OCI-LY3 (cell line): Measurements from ENCODE around the gene FLII.

Experiments used
- H2AFZ ChIP-seq: fragments of 200-600, 300-600 bp; shearing (Covaris generic); 2 replicates; pipeline ENCODE4 v1.6.0; 2014; ENCODE audit warnings: antibody characterized with exemption, low read depth, low read length
- H3K27ac ChIP-seq: fragments of 200-600, 300-600 bp; sonication (generic); 2 replicates; pipeline ENCODE4 v1.5.1; 2014; ENCODE audit warnings: mild to moderate bottlenecking, low read length, moderate library complexity, mixed read lengths
- H3K27me3 ChIP-seq: fragments of 200-600, 300-600 bp; sonication (generic); 2 replicates; pipeline ENCODE4 v1.6.1; 2014; ENCODE audit warnings: low read depth, low read length, mixed read lengths
- H3K36me3 ChIP-seq: fragments of 200-600, 300-600 bp; sonication (generic); replicated peaks from 2 replicates; pipeline ENCODE3; 2014; ENCODE audit warnings: low read depth, low read length, mixed read lengths
- H3K4me1 ChIP-seq: fragments of 300-600, 200-600 bp; sonication (generic); 2 replicates; pipeline ENCODE4 v1.6.1; 2014; ENCODE audit warnings: low read length, mixed read lengths
- H3K4me2 ChIP-seq: fragments of 200-600, 300-600 bp; sonication (generic); 2 replicates; pipeline ENCODE4 v1.6.1; 2014; ENCODE audit warnings: low read length, mixed read lengths
- H3K4me3 ChIP-seq: fragments of 300-600, 200-600 bp; sonication (generic); 2 replicates; pipeline ENCODE4 v1.5.1; 2014; ENCODE audit warnings: antibody characterized with exemption, mild to moderate bottlenecking, low read length, moderate library complexity
- H3K79me2 ChIP-seq: fragments of 300-600, 200-600 bp; shearing (Covaris generic); 2 replicates; pipeline ENCODE4 v1.6.1; 2014; ENCODE audit warnings: mild to moderate bottlenecking, low read length, mixed read lengths
- H3K9ac ChIP-seq: fragments of 300-600, 200-600 bp; shearing (Covaris generic); 2 replicates; pipeline ENCODE4 v1.6.0; 2014; ENCODE audit warnings: mild to moderate bottlenecking, low read length, moderate library complexity
- H3K9me3 ChIP-seq: fragments of 200-600, 300-600 bp; shearing (Covaris generic); 2 replicates; pipeline ENCODE4 v1.6.1; 2014; ENCODE audit warnings: low read length, mixed read lengths; ENCODE audit not compliant: insufficient read depth
- H4K20me1 ChIP-seq: fragments of 200-600, 300-600 bp; sonication (generic); 2 replicates; pipeline ENCODE4 v1.6.1; 2016; ENCODE audit warnings: low read length, mixed read lengths; ENCODE audit not compliant: insufficient read depth
- EZH2phosphoT487 ChIP-seq: fragments of 200-600 bp; shearing (Covaris generic); IDR thresholded peaks from 2 replicates; pipeline ENCODE4 v1.6.1; 2018; ENCODE audit warnings: antibody characterized with exemption, mixed run types, low read depth
- TF ChIP-seq, protein P1 (sequence below): fragments of 200-600, 300-600 bp; sonication (generic); IDR thresholded peaks from 2 replicates; pipeline ENCODE4 v1.5.1; 2014; ENCODE audit warnings: antibody characterized with exemption, low read length, low read depth

The FLII gene

DNA sequence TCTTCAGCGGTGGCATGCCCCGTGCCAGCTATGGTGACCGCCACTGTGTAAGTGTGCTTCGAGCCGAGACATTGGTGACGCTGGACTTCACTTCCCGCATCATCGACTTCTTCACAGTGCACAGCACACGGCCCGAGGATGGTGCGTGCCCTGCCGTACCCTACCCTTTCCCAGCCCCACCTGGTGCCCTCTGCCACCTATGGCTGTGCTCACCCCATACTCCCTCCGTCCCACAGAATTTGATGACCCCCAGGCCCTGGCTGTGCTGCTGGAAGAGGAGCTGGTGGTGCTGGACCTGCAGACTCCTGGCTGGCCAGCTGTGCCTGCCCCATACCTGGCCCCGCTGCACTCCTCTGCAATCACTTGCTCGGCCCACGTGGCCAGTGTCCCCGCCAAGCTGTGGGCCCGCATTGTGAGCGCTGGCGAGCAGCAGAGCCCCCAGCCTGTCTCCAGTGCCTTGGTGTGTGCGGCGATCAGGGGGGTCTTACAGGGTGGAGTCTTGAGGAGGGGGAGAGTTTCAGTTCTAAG, 23.6 kb downstream of the FLII start:
- H3K27me3 ChIP-seq, result no peaks in the 10 kb centered on the region
- no peaks in the 10 kb centered on the region for H3K36me3 ChIP-seq
- H2AFZ ChIP-seq, result no peak overlapping the region
- no peak overlapping the region for H3K27ac ChIP-seq
- no peak overlapping the region for H3K4me3 ChIP-seq
- H3K4me2 ChIP-seq, result no peak overlapping the region
- H3K9me3 ChIP-seq, result no peaks in the 10 kb centered on the region
- H3K9ac ChIP-seq, result no peak overlapping the region
- no peaks in the 10 kb centered on the region for H3K79me2 ChIP-seq
- no peaks in the 10 kb centered on the region for H3K4me1 ChIP-seq
- TF ChIP-seq, protein P1, sequence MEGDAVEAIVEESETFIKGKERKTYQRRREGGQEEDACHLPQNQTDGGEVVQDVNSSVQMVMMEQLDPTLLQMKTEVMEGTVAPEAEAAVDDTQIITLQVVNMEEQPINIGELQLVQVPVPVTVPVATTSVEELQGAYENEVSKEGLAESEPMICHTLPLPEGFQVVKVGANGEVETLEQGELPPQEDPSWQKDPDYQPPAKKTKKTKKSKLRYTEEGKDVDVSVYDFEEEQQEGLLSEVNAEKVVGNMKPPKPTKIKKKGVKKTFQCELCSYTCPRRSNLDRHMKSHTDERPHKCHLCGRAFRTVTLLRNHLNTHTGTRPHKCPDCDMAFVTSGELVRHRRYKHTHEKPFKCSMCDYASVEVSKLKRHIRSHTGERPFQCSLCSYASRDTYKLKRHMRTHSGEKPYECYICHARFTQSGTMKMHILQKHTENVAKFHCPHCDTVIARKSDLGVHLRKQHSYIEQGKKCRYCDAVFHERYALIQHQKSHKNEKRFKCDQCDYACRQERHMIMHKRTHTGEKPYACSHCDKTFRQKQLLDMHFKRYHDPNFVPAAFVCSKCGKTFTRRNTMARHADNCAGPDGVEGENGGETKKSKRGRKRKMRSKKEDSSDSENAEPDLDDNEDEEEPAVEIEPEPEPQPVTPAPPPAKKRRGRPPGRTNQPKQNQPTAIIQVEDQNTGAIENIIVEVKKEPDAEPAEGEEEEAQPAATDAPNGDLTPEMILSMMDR, result no peak
- no peak for TF ChIP-seq EZH2phosphoT487
- H4K20me1 ChIP-seq, result no peaks in the 10 kb centered on the region

DNA sequence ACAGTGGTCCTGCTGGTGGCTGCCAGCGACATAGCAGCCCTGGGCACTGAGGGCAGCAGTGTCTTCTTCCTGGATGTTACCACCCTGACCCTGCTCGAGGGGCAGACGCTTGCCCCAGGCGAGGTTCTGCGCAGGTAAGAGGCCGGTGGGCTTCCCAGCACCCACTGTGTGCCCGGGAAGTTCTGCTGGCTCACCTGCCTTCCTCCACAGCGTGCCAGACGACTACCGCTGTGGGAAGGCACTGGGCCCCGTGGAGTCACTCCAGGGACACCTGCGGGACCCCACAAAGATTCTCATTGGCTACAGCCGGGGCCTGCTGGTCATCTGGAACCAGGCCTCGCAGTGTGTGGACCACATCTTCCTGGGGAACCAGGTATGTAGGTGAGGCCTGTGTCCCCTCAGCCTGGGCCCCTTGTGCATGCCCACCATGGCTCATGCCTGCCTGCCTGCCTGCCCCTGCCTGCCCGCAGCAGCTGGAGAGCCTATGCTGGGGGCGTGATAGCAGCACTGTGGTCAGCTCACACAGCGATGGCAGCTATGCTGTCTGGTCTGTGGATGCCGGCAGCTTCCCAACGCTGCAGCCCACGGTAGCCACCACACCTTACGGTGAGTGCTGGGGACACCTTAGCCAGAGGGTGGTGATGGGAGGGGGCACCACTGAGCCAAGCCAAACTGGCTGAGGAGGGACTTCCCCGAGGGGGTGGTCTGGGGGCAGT, 24.6 kb downstream of the FLII start:
- Histone ChIP-seq H3K27ac (no peak overlapping the region), H3K79me2 (no peaks in the 10 kb centered on the region), H2AFZ (no peak overlapping the region), H3K36me3 (no peaks in the 10 kb centered on the region), H3K4me1 (no peaks in the 10 kb centered on the region), H3K9me3 (no peaks in the 10 kb centered on the region), H3K27me3 (no peaks in the 10 kb centered on the region), H3K9ac (no peak overlapping the region), H3K4me2 (no peak overlapping the region), H4K20me1 (no peaks in the 10 kb centered on the region), H3K4me3 (no peak overlapping the region)
- TF ChIP-seq EZH2phosphoT487, result no peak
- TF ChIP-seq, protein P1, result no peak

DNA sequence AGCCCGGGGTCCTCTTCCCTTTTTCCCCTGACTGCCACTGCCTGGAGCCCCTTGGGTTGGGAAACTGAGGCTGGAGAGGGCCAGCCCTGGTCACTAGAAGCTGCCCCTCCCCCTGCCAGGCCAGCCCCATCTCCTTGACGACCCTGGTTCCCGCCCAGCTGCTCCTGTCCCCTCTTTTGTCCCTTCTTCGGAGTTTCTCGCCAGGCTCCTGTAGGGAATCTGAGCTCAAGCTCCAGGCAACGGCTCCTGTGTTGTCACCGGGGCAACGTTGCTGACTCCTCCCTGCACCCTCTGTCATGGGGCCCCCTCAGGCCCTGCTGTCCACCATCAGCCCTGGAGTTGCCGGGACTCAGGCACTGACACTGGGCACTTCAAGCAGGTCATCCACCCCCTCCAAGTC, 27.4 kb downstream of the FLII start:
- Histone ChIP-seq H3K4me2 (no peak overlapping the region), H3K9ac (no peak overlapping the region), H3K4me3 (no peak overlapping the region), H3K27me3 (no peaks in the 10 kb centered on the region), H2AFZ (no peak overlapping the region), H4K20me1 (no peaks in the 10 kb centered on the region), H3K79me2 (no peaks in the 10 kb centered on the region), H3K9me3 (no peaks in the 10 kb centered on the region), H3K27ac (no peak overlapping the region), H3K36me3 (no peaks in the 10 kb centered on the region), H3K4me1 (peaks cover 4% of the 10 kb centered on the region; the same call in 1 of the 2 replicates)
- TF ChIP-seq, protein P1, result no peak
- TF ChIP-seq EZH2phosphoT487, result no peak

DNA sequence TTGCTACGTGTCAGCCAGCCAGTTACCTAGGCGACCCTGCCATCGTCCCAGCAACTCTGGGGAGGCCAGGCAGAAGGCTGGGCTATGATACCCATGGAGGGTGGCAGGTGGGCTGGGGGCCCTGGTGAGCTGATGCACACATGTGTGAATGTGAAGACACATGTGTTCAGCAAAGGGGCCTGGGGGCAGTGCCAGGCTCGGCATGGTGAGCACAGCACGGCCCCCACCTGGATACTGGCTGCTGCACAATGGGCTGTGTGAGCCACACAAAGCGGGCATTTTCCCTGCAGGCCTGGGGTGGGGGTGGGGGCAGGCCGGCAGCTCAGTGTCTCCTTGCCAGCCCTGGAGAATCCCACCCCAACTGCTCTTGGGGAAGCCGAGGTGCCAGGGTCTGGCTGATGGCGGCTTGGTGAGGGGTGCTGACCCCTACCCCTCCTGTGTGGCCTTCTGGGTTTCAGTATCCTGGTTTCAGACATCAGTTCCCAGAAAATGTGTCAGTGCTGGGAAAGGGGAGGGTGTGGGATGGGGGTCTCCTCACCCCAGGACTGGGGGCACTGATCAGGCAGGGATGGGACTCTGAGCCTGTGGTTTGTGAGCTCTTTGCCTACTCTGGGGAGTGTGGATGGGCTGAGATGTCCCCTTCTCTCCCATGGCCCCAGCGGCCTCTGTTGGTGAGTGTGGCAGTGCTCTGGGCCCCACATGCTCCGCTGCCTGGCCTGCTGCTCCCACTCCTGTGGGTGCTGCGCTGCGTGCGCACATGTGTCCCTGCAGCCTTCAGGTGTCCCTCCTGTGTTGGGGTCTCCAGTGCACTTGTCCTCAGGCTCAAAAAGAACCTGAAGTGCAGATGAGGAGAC, 28.0 kb downstream of the FLII start:
- H3K4me2 ChIP-seq, result no peak overlapping the region
- H3K36me3 ChIP-seq, result no peaks in the 10 kb centered on the region
- H3K27me3 ChIP-seq, result no peaks in the 10 kb centered on the region
- no peak for TF ChIP-seq EZH2phosphoT487
- TF ChIP-seq, protein P1, result no peak
- H3K4me3 ChIP-seq, result no peak overlapping the region
- no peaks in the 10 kb centered on the region for H3K9me3 ChIP-seq
- no peak overlapping the region for H3K27ac ChIP-seq
- no peaks in the 10 kb centered on the region for H3K79me2 ChIP-seq
- H2AFZ ChIP-seq, result no peak overlapping the region
- H3K4me1 ChIP-seq, result peaks cover 4% of the 10 kb centered on the region; the same call in 1 of the 2 replicates
- H3K9ac ChIP-seq, result no peak overlapping the region
- H4K20me1 ChIP-seq, result no peaks in the 10 kb centered on the region
